22Rv1 (cell line): ENCODE results near the gene CTCFL.
A peak's percentile ranks its signal among the peaks of the same experiment; 100 is the strongest.

Source experiments
- H3K27ac ChIP-seq: fragments of 450-650 bp; 2 replicates; pipeline ENCODE4 v1.5.1; 2017
- CTCF ChIP-seq: fragments of 450-650 bp; IDR thresholded peaks from 2 replicates; pipeline ENCODE4 v1.5.1; 2017; ENCODE audit warnings: mild to moderate bottlenecking
- ZFX ChIP-seq: fragments of 450-650 bp; IDR thresholded peaks from 2 replicates; pipeline ENCODE4 v1.6.1; 2017; ENCODE audit warnings: antibody characterized with exemption, borderline replicate concordance

CTCFL gene

GRCh38 chr20:57529810-57530209 lies 4.9 kb upstream of the CTCFL start:
- H3K27ac ChIP-seq = no peak overlapping the region
- no peak for TF ChIP-seq ZFX
- no peak for TF ChIP-seq CTCF

DNA sequence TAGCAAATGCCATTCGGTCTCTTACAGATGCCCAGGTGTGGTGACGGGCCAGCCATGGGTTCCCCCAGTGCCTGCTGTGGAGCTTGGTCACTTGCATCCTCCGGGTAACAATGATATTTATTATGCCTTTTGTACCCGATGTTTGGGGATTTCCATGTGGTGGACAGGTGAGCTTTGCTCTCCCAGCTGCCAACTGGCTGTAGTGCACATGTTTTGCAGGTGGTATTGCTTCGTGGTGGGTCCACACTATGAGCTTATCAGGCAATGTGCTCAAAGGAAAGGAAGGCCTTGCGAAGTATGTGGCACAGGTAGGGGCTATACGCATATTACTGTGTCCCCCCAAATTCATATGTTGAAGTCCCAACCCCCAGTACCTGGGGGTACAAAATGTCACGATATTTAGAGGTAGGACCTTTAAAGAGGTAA lies 4.2 kb upstream of the CTCFL start:
- no peak for TF ChIP-seq ZFX
- TF ChIP-seq CTCF = no peak
- no peak overlapping the region for H3K27ac ChIP-seq

GRCh38 chr20:57528148-57528547 lies 3.2 kb upstream of the CTCFL start:
- H3K27ac ChIP-seq = no peak overlapping the region
- TF ChIP-seq ZFX = no peak
- TF ChIP-seq CTCF = no peak

DNA sequence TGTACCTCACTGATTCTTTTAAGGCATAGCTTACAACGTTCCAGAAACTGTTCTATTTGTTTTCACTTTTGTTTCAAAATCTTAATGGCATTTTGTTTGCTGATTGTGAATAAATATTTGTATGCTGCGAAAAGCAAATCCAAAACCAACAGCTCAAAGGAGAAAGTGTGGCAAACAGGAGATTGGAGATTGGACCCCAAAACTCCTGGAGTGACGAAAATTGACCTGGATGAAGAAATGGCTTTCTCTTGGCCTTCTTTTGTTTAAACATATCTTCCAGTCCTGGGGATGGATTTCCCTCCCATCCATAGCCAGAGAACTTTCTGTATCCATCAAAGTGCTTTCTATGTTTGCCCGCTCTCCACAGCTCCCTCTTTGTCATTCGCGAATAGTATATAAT lies 2.8 kb upstream of the CTCFL start:
- no peak for TF ChIP-seq ZFX
- TF ChIP-seq CTCF = no peak
- no peak overlapping the region for H3K27ac ChIP-seq

GRCh38 chr20:57526885-57527460 lies 2.0 kb upstream of the CTCFL start:
- H3K27ac ChIP-seq = no peak overlapping the region
- no peak for TF ChIP-seq CTCF
- TF ChIP-seq ZFX = no peak

DNA sequence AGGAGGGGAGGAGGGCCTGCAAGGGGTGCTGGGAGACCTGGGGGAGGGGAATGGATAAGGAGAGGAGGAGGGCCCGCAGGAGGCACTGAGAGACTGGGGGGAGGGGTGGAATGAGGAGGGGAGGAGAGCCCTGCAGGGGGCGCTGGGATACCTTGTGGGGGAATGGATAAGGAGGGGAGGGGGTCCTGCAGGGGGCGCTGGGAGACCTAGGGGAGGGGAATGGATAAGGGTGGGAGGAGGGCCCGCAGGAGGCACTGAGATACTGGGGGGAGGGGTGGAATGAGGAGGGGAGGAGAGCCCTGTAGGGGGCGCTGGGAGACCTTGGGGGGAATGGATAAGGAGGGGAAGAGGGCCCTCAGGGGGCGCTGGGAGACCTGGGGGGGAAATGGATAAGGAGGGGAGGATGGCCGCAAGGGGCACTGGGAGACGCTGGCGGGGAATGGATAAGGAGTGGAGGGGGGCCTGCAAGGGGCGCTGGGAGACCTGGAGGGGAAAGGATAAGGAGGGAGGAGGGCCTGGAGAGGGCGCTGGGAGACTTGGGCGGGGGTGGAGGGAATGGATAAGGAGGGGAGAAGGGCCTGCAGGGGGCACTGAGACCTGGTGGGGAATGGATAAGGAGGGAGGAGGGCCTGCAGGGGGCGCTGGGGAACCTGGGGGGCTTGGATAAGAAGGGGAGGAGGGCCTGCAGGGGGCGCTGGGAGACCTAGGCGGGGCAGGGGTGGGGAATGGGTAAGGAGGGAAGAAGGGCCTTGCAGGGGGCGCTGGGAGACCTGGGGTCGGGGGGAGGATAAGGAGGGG lies 1.3 kb upstream of the CTCFL start:
- no peak overlapping the region for H3K27ac ChIP-seq
- peak; percentile 27; the same call in 1 of the 2 replicates for TF ChIP-seq CTCF
- TF ChIP-seq ZFX = no peak
